ENCODE results near the gene RPL27. TPM values are rescaled to one million over a fixed set of nuclear protein-coding genes. Genes with fewer than 3 reads are reported as not detected.

The RPL27 gene
- total RNA-seq, 4 donors from 2014 or later: 635 to 7,543 (median 1,847) TPM

GRCh38 chr17:43043307-43043706 lies 45.1 kb downstream of the RPL27 start:
- H3K9me3 ChIP-seq: no peaks in the 10 kb centered on the region
- intact Hi-C loops (cut with DNase I; ENCODE audit: low total_unique reads): no loop called here
- no peaks in the 10 kb centered on the region for H3K4me1 ChIP-seq

GRCh38 chr17:43044024-43044423 lies 45.8 kb downstream of the RPL27 start:
- Histone ChIP-seq H3K9me3 (no peaks in the 10 kb centered on the region), H3K36me3 (no peaks in the 10 kb centered on the region), H3K4me3 (no peak overlapping the region), H3K4me1 (no peaks in the 10 kb centered on the region), H3K27ac (no peak overlapping the region), H3K27me3 (no peaks in the 10 kb centered on the region)
- no peak for DNase-seq
- intact Hi-C loops (cut with DNase I; ENCODE audit: low total_unique reads): no loop called here
- TF ChIP-seq CTCF (IDR thresholded peaks at IDR 0.05) (no peak), POLR2A (IDR thresholded peaks at IDR 0.05) (no peak)

More at GRCh38 chr17:43043307-43043706, 45.1 kb downstream of the RPL27 start:
- no peak overlapping the region for H3K4me3 ChIP-seq
- DNase-seq: no peak
- TF ChIP-seq CTCF (IDR thresholded peaks at IDR 0.05) (no peak), POLR2A (IDR thresholded peaks at IDR 0.05) (no peak)
- peak overlapping the region in 1 of 2 donors; percentile 26 for H3K27ac ChIP-seq
- no peaks in the 10 kb centered on the region for H3K27me3 ChIP-seq
- H3K36me3 ChIP-seq: no peaks in the 10 kb centered on the region

GRCh38 chr17:43051969-43052368 lies 53.8 kb downstream of the RPL27 start:
- Histone ChIP-seq H3K27me3 (no peaks in the 10 kb centered on the region), H3K27ac (no peak overlapping the region), H3K9me3 (no peaks in the 10 kb centered on the region), H3K4me1 (no peaks in the 10 kb centered on the region), H3K4me3 (no peak overlapping the region), H3K36me3 (no peaks in the 10 kb centered on the region)
- DNase-seq: no peak
- intact Hi-C loops (cut with DNase I; ENCODE audit: low total_unique reads): no loop called here
- TF ChIP-seq POLR2A (IDR thresholded peaks at IDR 0.05): no peak
- TF ChIP-seq CTCF (IDR thresholded peaks at IDR 0.05): no peak

Small RNA genes lying within 50 kb of the gene (small RNA-seq; reads per million reads assigned to genes)
- gene AARSD1: not detected

Other genes with a start within 250 kb of the RPL27 start
- gene RAMP2, start 237.2 kb upstream of the RPL27 start, total RNA-seq: 10 to 100 TPM; 13.7 to 52.2 (median 29.2) TPM
- gene VPS25, start 225.0 kb upstream of the RPL27 start, total RNA-seq: 10 to 100 TPM; 36.8 to 70.7 (median 51.7) TPM
- gene WNK4, start 217.8 kb upstream of the RPL27 start, total RNA-seq: 1 to 10 TPM in 1 of 4 donors, under 1 TPM in 2, not detected in 1; under 0.01 to 1.7 (median 0.34) TPM
- 100 to 1,000 TPM in 1 of 4 donors, 10 to 100 TPM in 3; 40.9 to 100 (median 51.8) TPM for gene COA3, start 199.7 kb upstream of the RPL27 start, total RNA-seq
- 1 to 10 TPM in 1 of 4 donors, under 1 TPM in 1, not detected in 2; 0.69 to 1.2 TPM for gene CNTD1, start 199.6 kb upstream of the RPL27 start, total RNA-seq
- gene BECN1, start 174.1 kb upstream of the RPL27 start, total RNA-seq: 100 to 1,000 TPM in 1 of 4 donors, 10 to 100 TPM in 3; 42.6 to 108 (median 72.6) TPM
- 10 to 100 TPM in 3 of 4 donors, 1 to 10 TPM in 1; 9.7 to 74.3 (median 46.0) TPM for gene PSME3, start 165.0 kb upstream of the RPL27 start, total RNA-seq
- 1 to 10 TPM in 3 of 4 donors, not detected in 1; 1.3 to 5.3 (median 3.0) TPM for gene AOC2, start 153.8 kb upstream of the RPL27 start, total RNA-seq
- 10 to 100 TPM; 11.8 to 86.2 (median 15.5) TPM for gene AOC3, start 147.2 kb upstream of the RPL27 start, total RNA-seq
- gene G6PC1, start 97.6 kb upstream of the RPL27 start, total RNA-seq: not detected
- 10 to 100 TPM in 3 of 4 donors, 1 to 10 TPM in 1; 5.6 to 69.9 (median 32.6) TPM for gene AARSD1, start 34.0 kb upstream of the RPL27 start, total RNA-seq
- 1 to 10 TPM in 2 of 4 donors, under 1 TPM in 1, not detected in 1; 0.51 to 3.7 (median 1.2) TPM for gene PTGES3L, start 18.3 kb upstream of the RPL27 start, total RNA-seq
- gene RUNDC1, start 17.9 kb upstream of the RPL27 start, total RNA-seq: 10 to 100 TPM; 10.8 to 18.3 (median 13.1) TPM
- 10 to 100 TPM in 2 of 4 donors, 1 to 10 TPM in 2; 5.9 to 31.4 (median 10.0) TPM for gene IFI35, start 8.4 kb downstream of the RPL27 start, total RNA-seq
- gene VAT1, start 24.0 kb downstream of the RPL27 start, total RNA-seq: 100 to 1,000 TPM in 3 of 4 donors, 10 to 100 TPM in 1; 59.5 to 187 (median 152) TPM
- gene RND2, start 26.8 kb downstream of the RPL27 start, total RNA-seq: 10 to 100 TPM in 1 of 4 donors, 1 to 10 TPM in 2, under 1 TPM in 1; 0.88 to 14.0 (median 3.5) TPM
- gene BRCA1, start 126.9 kb downstream of the RPL27 start, total RNA-seq: 10 to 100 TPM in 2 of 4 donors, 1 to 10 TPM in 2; 1.2 to 30.7 (median 15.4) TPM
- gene NBR1, start 172.8 kb downstream of the RPL27 start, total RNA-seq: 100 to 1,000 TPM in 1 of 4 donors, 10 to 100 TPM in 3; 30.0 to 126 (median 67.2) TPM
- 10 to 100 TPM in 2 of 4 donors, 1 to 10 TPM in 2; 2.3 to 20.7 (median 11.9) TPM for gene TMEM106A, start 213.5 kb downstream of the RPL27 start, total RNA-seq
- gene CCDC200, start 230.2 kb downstream of the RPL27 start, total RNA-seq: not detected
- gene RNU2-1, start 235.6 kb downstream of the RPL27 start, total RNA-seq: 1,000 to 10,000 TPM in 1 of 4 donors, not detected in 3; 2,193 TPM